Muscle layer of colon (tissue), 2 donors: Measurements from ENCODE around the gene NAA11.

Experiments
- H3K27ac ChIP-seq: one replicate; pipeline ENCODE4 v1.7.0; 2013; ENCODE audit warnings: low read depth, mild to moderate bottlenecking, low read length, moderate library complexity
- H3K27me3 ChIP-seq, 2 donors: one replicate each; pipeline ENCODE4 v1.7.0; 2013; ENCODE audit warnings: low read length in 2 of 2, mild to moderate bottlenecking in 2 of 2; ENCODE audit not compliant: insufficient read depth in 2 of 2, control insufficient read depth in 1 of 2
- H3K36me3 ChIP-seq: one replicate; pipeline ENCODE4 v1.7.0; 2013; ENCODE audit warnings: mild to moderate bottlenecking, low read length; ENCODE audit not compliant: insufficient read depth
- H3K4me1 ChIP-seq: one replicate; pipeline ENCODE4 v1.7.0; 2013; ENCODE audit warnings: mild to moderate bottlenecking, low read length; ENCODE audit not compliant: insufficient read depth
- H3K4me3 ChIP-seq, 2 donors: one replicate each; pipeline ENCODE4 v1.7.0; 2013; ENCODE audit warnings: low read length in 2 of 2, low read depth in 1 of 2, mild to moderate bottlenecking in 1 of 2, moderate library complexity in 1 of 2
- H3K9ac ChIP-seq: one replicate; pipeline ENCODE4 v1.7.0; 2013; ENCODE audit warnings: low read length
- H3K9me3 ChIP-seq: one replicate; pipeline ENCODE4 v1.7.0; 2013; ENCODE audit warnings: mild to moderate bottlenecking, low read length
- donor health status: abdominal sarcoma.
- donor health status: Adenocarcinoma of cecum.

NAA11 gene

DNA sequence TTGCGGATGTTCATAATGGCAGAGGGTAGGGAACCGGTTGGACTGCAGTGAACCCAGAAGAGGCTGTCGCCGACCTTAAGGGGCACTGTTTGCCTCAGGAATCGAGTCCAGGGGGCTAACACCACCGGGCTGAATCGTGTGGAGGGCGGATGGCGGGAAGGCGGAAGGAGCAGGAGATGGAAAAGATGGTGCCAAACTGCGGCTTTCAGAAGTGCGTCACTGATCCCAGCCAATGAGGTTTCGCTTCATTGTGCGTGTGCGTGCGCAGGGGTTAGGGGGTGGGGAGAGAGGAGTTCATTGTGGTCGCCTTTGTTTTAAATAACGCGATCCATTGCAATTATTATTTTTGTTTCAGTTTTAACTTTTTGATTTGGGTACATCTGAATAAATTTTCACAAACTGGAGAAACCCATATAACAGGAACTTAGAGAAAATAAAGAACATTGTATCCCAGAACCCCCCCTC lies at the start of gene NAA11:
Gene NAA11 (minus strand): TSS at position 198 of the 465 bp plus-strand sequence. CDS start 184 bp downstream, at position 14.
- no peaks in the 10 kb centered on the region for H3K4me1 ChIP-seq
- H3K4me3 ChIP-seq: no peak within 1 kb of the TSS
- H3K9me3 ChIP-seq: no peaks in the 10 kb centered on the region
- no peak within 1 kb of the TSS for H3K9ac ChIP-seq
- H3K36me3 ChIP-seq: no peaks in the 10 kb centered on the region
- no peaks in the 10 kb centered on the region for H3K27me3 ChIP-seq
- no peak within 1 kb of the TSS for H3K27ac ChIP-seq

DNA sequence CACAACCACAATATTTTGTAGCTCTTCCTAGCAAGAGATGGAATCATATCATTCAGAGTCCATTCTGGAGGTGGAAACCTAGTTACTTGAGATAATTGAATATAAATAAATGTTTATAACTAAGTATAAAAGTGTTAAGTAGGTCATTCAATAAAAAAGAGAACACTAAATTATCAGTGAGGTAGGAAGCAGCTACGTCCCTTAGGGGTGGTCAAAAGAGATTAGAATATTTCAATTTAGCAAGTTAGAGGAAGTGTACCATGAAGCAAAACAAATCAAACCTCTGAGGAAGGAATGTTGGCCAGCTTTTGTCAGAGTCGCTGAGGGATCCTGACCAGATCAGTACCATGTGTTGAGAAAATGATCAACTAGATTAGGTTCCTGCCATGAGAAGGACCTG lies 44.2 kb upstream of the NAA11 start:
- no peaks in the 10 kb centered on the region for H3K27me3 ChIP-seq
- H3K27ac ChIP-seq: no peak overlapping the region
- H3K4me3 ChIP-seq: no peak overlapping the region
- H3K9me3 ChIP-seq: no peaks in the 10 kb centered on the region
- H3K9ac ChIP-seq: no peak overlapping the region
- H3K4me1 ChIP-seq: no peaks in the 10 kb centered on the region
- H3K36me3 ChIP-seq: no peaks in the 10 kb centered on the region

DNA sequence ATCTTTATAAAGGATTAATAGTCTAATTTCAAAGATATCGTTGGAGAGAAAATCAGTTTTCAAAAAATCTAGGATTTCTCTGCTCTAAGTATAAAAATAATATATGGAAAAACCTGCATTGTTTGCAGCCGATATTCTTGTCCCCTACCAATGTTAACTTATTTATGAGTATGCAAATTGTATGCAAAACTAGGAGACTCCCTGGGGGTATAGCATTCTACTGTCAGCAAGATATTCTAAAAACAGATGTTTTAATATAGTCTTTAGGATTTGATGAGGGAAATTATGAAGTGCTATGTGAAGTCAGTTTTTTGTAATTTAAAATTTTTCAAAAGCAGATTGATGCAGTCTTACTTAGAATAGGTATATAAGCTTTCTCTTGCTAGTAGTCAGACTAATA lies 41.2 kb upstream of the NAA11 start:
- Histone ChIP-seq H3K36me3 (no peaks in the 10 kb centered on the region), H3K9me3 (no peaks in the 10 kb centered on the region), H3K4me1 (no peaks in the 10 kb centered on the region), H3K4me3 (no peak overlapping the region), H3K27me3 (no peaks in the 10 kb centered on the region), H3K9ac (no peak overlapping the region), H3K27ac (no peak overlapping the region)

DNA sequence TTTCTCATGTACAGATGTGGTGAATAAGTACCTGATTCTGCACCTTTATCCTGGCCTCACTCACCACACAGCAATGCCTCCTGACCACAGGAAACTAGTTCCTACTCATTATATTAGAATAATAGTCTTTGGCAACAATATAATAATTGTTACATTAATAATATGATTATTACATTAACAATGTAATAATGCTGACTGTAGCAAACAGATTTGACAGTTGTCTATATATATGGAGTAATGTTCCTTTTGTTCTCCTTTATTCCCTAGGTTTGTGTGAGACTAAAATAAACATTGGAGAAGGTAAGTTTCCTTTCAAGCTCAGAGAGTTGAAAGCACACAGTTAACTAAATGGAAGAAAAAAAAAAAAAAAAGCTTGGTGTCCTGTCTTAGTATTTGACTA lies 40.6 kb upstream of the NAA11 start:
- Histone ChIP-seq H3K27me3 (no peaks in the 10 kb centered on the region), H3K36me3 (no peaks in the 10 kb centered on the region), H3K4me3 (no peak overlapping the region), H3K4me1 (no peaks in the 10 kb centered on the region), H3K27ac (no peak overlapping the region), H3K9me3 (no peaks in the 10 kb centered on the region), H3K9ac (no peak overlapping the region)

DNA sequence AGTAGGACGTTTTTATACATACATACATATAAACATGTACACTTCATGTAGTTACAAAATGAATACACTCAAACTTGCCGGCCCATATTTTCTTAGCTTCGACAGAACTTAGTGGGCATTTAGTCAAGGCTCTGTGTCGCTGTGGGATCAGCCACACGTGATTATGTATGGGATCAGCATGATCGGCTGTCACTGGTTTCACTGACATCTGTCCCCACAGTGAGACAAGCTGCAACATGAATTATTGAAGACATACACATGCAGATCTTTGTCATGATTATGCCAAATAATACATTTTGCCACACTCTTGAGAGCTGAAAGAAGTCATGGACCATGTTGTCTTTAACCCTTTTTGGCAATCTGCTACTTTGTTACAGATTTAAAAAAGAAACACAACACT lies 38.2 kb upstream of the NAA11 start:
- Histone ChIP-seq H3K9me3 (no peaks in the 10 kb centered on the region), H3K4me3 (no peak overlapping the region), H3K27ac (no peak overlapping the region), H3K36me3 (no peaks in the 10 kb centered on the region), H3K27me3 (no peaks in the 10 kb centered on the region), H3K4me1 (peaks cover 8% of the 10 kb centered on the region), H3K9ac (no peak overlapping the region)

DNA sequence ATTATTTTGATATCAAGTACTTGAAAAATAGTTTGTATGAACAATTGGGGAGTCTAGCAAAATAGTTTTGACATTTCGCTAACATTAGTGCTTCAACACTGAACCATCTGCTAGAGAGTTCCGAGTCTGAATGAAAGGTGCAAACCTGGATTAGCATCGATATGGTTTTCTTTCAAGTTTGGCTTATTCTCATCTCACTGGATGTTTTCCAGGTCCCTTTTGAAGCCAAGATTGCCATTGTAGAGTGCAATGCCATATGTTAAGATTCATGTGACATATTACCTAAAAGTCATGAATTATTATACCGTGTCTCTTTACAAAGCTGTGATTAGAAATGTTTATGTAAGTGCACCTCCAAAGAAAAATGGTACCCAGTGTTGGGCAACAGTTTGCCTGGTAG lies 36.8 kb upstream of the NAA11 start:
- no peaks in the 10 kb centered on the region for H3K9me3 ChIP-seq
- no peak overlapping the region for H3K9ac ChIP-seq
- H3K4me3 ChIP-seq: no peak overlapping the region
- H3K27me3 ChIP-seq: no peaks in the 10 kb centered on the region
- no peak overlapping the region for H3K27ac ChIP-seq
- no peaks in the 10 kb centered on the region for H3K36me3 ChIP-seq
- H3K4me1 ChIP-seq: peaks cover 8% of the 10 kb centered on the region

DNA sequence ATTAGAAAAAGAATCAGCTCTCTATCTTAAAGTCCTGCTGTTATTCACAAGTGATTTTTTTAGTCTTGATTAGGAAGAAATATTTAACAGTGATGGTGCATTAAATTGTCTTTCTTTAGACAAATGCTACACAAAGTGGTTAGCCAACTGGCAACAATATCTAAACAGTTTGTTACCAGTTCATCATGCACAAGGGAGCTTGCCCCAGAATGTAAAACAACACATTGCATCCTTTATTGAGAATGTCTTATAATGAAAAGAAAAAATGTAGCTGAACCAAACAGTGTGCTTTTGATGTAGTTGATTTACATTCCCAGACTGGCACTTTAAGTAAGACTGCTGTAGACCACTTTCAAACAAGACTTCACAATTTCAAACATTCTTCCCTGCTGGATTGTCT lies 34.1 kb upstream of the NAA11 start:
- H3K9me3 ChIP-seq: no peaks in the 10 kb centered on the region
- no peak overlapping the region for H3K4me3 ChIP-seq
- H3K27ac ChIP-seq: no peak overlapping the region
- H3K4me1 ChIP-seq: peaks cover 8% of the 10 kb centered on the region
- H3K9ac ChIP-seq: no peak overlapping the region
- no peaks in the 10 kb centered on the region for H3K36me3 ChIP-seq
- no peaks in the 10 kb centered on the region for H3K27me3 ChIP-seq

DNA sequence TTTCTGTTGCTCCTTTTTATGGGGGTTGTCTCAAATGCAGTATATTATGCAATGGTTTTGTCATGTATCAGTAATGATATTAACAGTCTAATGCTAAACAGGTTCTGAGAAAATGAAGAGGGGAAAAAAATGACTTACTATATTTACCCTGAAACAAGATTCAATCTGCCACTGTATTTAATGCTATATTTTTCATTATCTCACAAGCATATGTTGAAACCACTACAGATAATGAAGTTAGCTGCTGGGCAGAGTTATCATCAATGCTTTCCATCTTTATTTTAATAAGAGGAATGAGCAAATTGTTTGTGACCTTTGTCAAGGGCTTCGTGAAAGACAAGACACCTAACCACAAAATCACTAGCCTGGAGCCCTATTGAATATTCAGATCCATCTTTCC lies 32.6 kb upstream of the NAA11 start:
- Histone ChIP-seq H3K27me3 (no peaks in the 10 kb centered on the region), H3K4me1 (peaks cover 8% of the 10 kb centered on the region), H3K9ac (no peak overlapping the region), H3K4me3 (no peak overlapping the region), H3K36me3 (no peaks in the 10 kb centered on the region), H3K27ac (no peak overlapping the region), H3K9me3 (no peaks in the 10 kb centered on the region)

DNA sequence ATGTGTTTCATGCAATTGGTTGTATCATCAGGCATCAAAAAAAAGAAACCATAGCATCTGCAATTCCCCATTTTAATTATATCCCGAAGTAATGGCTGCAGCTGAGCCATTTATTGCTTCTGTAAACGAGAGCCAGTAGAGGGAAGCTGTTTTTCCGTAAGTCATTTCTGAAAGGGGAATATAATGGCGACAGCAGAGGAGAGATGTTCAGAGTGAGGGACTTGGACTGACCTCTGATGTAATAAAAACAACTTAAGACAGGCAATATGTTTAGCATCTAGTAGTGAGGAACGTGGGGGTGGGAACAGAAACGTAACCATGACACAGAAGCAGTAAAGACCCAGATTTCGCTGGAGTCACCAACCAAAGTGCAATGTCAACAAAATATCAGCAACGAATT lies 31.5 kb upstream of the NAA11 start:
- Histone ChIP-seq H3K9ac (no peak overlapping the region), H3K4me3 (no peak overlapping the region), H3K36me3 (no peaks in the 10 kb centered on the region), H3K4me1 (peaks cover 8% of the 10 kb centered on the region), H3K27me3 (no peaks in the 10 kb centered on the region), H3K27ac (no peak overlapping the region), H3K9me3 (no peaks in the 10 kb centered on the region)

DNA sequence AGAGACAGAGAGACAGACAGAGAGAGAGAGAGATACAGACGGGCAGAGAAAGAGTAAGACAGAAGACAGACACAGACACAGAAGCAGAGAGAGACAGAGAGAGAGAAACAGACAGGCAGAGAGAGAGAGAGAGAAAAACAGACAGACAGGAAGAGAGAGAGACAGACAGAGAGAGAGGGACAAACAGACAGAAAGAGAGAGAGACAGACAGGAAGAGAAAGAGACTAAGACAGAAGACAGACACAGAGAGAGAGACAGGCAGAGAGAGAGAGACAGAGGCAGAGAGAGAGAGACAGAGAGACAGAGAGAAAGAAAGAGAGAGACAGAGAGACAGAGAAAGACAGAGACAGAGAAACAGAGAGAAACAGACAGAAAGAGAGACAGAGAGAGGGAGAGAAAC lies 27.2 kb upstream of the NAA11 start:
- Histone ChIP-seq H3K27me3 (no peaks in the 10 kb centered on the region), H3K9ac (no peak overlapping the region), H3K9me3 (no peaks in the 10 kb centered on the region), H3K4me3 (no peak overlapping the region), H3K4me1 (no peaks in the 10 kb centered on the region), H3K36me3 (no peaks in the 10 kb centered on the region), H3K27ac (no peak overlapping the region)

DNA sequence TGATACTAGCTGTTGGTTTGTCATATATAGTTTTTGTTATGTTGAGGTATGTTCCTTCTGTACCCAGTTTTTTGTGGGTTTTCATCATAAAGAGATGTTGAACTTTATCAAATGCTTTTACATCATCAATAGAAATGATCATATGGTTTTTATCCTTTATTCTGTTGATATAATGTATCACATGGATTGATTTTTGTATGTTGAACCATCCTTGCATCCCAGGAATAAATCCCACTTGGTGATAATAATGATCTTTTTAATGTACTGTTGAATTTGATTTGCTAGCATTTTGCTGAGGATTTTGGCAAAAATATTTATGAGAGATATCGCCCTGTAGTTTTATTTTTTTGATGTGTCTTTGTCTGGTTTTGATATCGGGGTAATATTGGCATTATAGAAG lies 22.5 kb upstream of the NAA11 start:
- H3K36me3 ChIP-seq: no peaks in the 10 kb centered on the region
- peaks cover 4% of the 10 kb centered on the region for H3K9me3 ChIP-seq
- H3K4me1 ChIP-seq: no peaks in the 10 kb centered on the region
- no peaks in the 10 kb centered on the region for H3K27me3 ChIP-seq
- H3K9ac ChIP-seq: no peak overlapping the region
- H3K4me3 ChIP-seq: no peak overlapping the region
- no peak overlapping the region for H3K27ac ChIP-seq

DNA sequence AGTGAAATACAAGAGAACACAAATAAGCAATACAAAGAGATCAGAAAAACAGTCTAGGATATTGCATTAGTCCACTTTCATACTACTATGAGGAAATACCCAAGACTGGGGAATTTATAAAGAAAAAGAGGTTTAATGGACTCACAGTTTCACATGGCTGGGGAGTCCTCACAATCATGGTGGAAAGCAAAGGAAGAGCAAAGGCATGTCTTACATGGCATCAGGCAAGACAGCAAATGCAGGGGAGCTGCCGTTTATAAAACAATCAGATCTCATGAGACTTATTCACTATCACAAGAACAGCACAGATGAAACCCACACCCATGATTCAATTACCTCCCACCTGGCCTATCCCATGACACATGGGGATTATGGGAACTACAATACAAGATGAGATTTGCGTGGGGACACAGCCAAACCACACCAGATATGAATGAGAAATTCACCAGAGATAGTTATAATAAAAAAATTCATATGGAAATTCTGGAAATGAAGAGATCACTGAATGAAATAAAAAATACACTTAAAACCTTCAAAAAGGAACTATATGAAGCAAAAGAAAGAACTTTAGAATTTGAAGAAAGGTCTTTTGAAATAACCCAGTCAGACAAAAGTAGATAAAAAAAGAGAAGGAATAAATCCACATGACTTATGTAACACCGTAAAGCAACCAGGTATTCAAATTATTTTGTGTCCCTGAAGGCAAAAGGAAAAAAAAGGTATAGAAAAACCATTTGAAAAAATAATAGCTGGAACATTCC lies 16.2 kb upstream of the NAA11 start:
- Histone ChIP-seq H3K9me3 (peaks cover 4% of the 10 kb centered on the region), H3K27ac (no peak overlapping the region)

More for the DNA sequence above, 16.2 kb upstream of the NAA11 start:
- Histone ChIP-seq H3K4me3 (no peak overlapping the region), H3K36me3 (no peaks in the 10 kb centered on the region), H3K27me3 (no peaks in the 10 kb centered on the region), H3K9ac (no peak overlapping the region), H3K4me1 (no peaks in the 10 kb centered on the region)
